ENCODE results near the gene ILDR1.

- no peak for TF ChIP-seq CTCF (conservative IDR thresholded peaks at IDR 0.05; ENCODE audit: low read length)
- no peak for TF ChIP-seq EZH2phosphoT487 (IDR thresholded peaks at IDR 0.05; ENCODE audit: borderline replicate concordance, low read depth, low read length)
These were observed 21.0 kb downstream of the ILDR1 start for GRCh38 chr3:122000936-122001605.
